Measurements from ENCODE around the gene GORASP2.

The GORASP2 gene

DNA sequence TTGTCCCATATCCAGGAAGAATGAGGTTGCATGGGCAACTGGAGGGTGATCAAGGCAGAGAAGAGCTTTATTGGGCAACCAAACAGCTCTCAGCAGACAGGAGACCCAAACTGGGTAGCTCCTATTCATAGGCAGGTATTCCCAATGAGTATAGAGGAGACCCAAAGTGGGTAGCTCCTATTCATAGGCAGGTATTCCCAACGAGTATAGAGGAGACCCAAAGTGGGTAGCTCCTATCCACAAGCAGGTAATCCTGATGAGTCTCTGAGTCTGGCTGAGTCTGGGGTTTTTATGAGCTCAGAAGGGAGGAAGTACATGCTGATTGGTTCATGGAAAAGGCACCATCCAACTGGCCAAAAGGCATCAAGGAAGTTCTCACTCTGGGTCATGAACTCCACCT, 5.3 kb upstream of the GORASP2 start:
- no peak for DNase-seq

- no peak for DNase-seq
Observed at GRCh38 chr2:170924969-170925368, 4.1 kb upstream of the GORASP2 start.

DNA sequence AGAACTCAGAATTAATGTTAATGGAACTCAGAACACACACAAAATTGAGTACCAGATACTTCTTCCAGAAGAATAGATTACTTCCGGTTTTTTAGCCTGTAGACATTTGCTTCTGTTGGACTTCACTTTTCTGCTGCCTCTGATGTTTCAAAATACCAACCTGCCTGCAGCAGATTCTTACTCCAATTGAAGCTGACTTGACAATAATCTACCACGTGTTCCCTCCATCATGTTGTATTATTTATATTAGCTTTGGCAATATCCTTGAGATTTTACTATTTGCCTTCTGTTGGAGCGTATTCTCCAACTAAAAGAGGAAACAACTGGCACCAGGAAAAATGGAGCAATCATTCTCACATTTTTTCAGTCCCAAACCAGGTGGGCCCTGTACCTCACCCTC, 3.1 kb upstream of the GORASP2 start:
- DNase-seq: no peak

GRCh38 chr2:170926743-170927297, 2.2 kb upstream of the GORASP2 start:
- DNase-seq: no peak

DNA sequence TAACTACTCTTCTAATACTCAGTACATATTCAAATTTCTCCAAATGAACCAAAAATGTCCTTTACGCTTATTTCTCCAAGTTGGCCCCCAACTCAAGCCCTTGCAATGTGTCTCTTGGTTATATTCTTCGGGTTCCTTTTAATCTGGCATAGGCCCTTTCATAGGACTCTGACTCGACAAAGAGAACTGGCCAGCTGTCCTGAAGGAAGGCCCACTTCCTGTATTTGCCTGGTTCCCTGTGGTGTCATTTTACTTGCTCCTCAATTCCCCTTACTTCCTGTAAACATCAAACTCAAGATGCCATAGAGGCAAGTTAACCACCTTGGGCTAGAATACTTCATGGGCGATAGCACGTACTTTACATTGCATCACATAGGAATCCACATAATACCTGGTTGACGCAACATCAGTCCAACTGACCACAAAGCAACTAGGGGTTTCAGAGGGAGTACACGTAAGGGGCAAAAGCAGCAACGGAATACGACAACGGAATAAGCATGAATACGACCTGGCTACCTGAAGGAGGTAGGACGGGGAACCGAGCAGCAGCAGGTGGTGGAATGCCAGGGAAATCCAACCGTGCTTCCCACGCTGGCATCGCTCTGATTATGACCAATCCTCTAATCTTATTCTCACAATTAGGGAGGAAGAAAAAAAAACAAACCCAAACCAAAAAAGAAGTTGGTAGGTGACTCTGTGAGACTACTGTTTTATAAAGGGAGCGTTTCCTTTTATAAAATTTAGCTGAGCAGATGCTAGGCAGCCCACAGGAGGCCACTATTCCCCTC, 823 bp upstream of the GORASP2 start:
- DNase-seq: peak; percentile 3

DNA sequence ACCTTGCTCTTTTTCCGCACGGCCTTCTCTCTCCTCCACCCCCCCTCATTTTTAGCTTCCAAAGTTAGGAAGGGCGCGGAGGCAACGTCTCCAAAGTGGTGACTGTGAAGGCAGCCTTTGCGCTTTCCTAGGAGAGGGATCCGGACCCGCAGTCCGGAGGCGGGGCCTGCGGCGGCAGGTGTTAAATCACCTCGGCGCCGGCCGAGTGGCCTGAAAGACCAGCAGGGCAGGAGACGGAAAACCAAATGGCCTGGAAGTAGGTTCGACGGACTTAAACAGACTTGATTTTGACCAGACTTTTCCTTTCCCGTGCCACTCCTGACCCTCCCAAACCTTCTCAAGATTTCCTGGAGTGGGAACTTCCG, 615 bp downstream of the GORASP2 start:
- DNase-seq: no peak

- DNase-seq: peak; percentile 37
Observed at GRCh38 chr2:170930131-170930990, 1.3 kb downstream of the GORASP2 start.

GRCh38 chr2:170930991-170931266, 1.9 kb downstream of the GORASP2 start:
- no peak for DNase-seq

DNA sequence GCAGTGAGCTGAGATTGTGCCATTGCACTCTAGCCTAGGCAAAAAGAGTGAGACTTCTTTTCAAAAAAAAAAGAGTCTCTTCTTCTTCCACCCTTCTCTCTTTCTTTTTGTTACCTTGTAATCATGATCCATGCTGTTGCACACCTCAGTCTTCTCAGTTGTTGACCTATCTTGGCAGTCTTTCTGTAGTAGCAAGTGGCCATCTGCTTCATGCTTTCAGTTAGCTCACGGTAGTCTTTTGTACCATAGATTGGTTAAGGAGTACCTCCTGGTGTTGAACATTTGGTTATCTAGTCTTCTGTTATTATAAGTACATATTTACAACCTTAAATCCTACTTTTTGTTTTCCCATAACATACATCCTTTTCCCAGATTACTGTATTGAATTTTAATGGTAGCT, 3.1 kb downstream of the GORASP2 start:
- DNase-seq: no peak

DNA sequence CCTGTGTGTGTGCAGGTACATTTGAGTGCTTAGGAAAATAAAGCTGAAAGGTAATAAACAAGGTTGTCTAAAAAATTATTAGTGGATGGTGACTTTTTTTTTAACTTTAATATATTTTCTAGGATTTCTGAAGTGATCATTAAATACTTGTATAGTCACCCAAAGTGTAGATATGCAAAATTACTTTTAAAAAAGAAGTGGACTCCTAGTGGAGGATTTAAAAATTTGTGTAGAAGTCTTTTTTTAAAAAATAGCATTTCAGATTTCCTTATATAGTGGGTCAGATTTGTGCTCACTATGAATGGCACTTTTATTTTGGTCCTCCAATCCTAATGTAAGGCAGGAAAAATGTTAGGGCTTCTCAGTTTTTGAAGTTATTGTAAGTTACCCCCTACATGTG, 3.9 kb downstream of the GORASP2 start:
- DNase-seq: no peak

- DNase-seq: no peak
Observed at GRCh38 chr2:170937709-170938379, 8.8 kb downstream of the GORASP2 start.

GRCh38 chr2:170940066-170940465, 11.0 kb downstream of the GORASP2 start:
- DNase-seq: no peak

DNA sequence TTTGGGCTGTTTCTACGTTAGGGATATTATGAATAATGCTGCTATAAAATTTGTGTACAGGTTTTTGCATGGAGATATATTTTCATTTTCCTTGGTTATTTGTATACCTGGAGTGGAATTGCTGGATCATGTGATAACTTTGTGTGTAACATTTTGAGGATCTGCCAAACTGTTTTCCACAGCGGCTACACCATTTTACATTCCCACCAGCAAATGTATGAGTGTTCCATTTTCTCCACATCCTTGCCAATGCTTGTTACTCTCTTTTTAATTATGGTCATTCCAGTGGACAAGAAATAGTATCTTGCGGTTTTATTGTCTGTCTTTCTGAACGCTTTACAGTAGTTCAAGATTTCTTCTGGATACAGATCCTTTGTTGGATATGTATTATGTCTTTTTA, 13.6 kb downstream of the GORASP2 start:
- DNase-seq: no peak

- no peak for DNase-seq
Observed at GRCh38 chr2:170943041-170943440, 14.0 kb downstream of the GORASP2 start.

DNA sequence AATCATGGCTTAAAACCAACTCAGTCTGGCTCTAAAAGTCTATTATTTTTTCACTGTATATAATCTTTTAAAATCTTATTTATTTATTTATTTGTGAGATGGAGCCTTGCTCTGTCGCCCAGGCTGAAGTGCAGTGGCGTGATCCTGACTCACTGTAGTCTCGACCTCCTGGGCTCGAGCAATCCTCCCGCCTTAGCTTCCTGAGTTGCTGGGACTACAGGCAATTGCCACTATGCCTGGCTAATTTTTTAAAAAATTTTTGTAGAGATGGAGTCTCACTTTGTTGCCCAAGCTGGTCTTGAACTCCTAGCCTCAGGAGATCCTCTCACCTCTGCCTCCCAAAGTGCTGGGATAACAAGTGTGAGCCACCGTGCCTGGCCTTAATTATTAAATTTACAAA, 14.5 kb downstream of the GORASP2 start:
- no peak for DNase-seq

GRCh38 chr2:170944545-170944944, 15.5 kb downstream of the GORASP2 start:
- DNase-seq: no peak

GRCh38 chr2:170949415-170949814, 20.4 kb downstream of the GORASP2 start:
- no peak for DNase-seq

DNA sequence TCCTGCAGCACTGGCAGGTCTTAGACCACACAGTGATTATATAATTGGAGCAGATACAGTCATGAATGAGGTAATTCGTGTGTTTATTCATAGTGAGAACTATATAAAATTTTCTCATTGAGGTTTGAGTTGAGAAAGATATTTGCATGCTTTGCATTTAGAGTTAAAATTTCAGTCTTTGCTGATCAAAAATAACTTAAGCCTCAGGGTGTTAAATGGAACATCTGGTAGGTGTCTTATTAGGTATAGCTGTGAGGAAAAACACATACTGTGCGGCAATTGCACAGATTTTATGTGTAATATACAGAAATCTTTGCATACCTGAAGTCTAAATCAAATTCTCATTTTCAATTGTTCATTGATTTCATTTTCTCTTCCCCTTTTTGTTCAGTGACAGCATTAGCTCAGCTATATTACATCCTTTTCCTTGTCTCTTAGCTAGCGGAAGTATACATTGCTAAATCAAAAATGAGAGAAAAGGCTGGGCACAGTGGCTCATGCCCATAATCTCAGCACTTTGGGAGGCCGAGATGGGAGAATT, 21.2 kb downstream of the GORASP2 start:
- DNase-seq: no peak

DNA sequence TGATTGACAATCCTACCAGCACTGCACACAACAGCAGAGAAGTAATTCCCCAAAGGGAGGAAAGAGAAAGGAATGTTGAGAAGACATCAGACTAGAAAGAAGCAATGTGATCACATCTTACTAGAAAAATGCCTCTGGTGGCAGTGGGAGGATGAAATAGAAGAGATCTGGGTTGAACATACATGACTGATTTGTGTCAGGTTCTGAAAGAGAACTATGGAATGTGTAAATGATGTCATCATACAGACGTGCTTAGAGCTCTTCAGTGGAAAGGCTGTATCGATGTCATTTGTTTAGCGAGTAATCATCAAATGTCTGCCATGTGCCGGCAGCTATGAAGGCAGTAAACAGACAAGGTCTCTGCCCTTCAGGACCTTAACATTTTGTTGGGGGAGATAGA, 24.9 kb downstream of the GORASP2 start:
- DNase-seq: no peak

GRCh38 chr2:170963386-170963785, 34.3 kb downstream of the GORASP2 start:
- DNase-seq: no peak

DNA sequence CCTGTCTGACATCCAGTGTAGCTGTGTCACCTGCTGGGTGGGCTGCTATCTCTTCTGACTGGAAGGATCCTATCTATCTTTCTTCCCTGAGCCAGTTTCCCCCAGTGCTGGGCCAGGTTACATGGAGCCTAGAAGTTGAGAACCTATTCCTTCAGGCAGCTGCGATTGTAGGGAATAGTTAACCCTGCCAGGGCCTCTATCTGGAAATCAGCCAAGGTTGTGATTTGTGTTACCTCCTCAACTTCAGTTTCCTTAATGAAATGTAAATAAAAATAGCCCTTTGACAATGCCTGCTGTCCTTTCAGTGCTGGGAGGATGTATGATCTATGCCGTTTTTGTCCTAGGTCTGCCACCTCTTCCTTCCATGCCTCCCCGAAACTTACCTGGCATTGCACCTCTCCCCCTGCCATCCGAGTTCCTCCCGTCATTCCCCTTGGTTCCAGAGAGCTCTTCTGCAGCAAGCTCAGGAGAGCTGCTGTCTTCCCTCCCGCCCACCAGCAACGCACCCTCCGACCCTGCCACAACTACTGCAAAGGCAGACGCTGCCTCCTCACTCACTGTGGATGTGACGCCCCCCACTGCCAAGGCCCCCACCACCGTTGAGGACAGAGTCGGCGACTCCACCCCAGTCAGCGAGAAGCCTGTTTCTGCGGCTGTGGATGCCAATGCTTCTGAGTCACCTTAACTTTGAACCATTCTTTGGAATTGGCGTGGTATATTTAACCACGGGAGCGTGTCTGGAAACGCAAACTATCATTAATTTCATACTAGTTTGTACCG, 36.6 kb downstream of the GORASP2 start:
- DNase-seq: no peak

- no peak for DNase-seq
Observed at GRCh38 chr2:170966648-170967396, 37.8 kb downstream of the GORASP2 start.
